IMR-90 (cell line): ENCODE measurements around the gene HAGHL. TPM values are rescaled to one million over a fixed set of nuclear protein-coding genes. Genes with fewer than 3 reads are reported as not detected.

Experiments
- ATAC-seq: fragments of 200-7000 bp; cut with Tn5 transposase; 2 replicates; pipeline ENCODE4 v1.9.1; 2020; ENCODE audit warnings: low read depth, mild to moderate bottlenecking, moderate library complexity
- BruUV-seq: library from RNA; stranded (reverse); fragments of 400-500 nt; replicated peaks from 2 replicates; lab custom pipeline; 2021; lab: Mats Ljungman, UMichigan
- CTCF ChIA-PET: fragments of 300-600 bp; formaldehyde crosslinking; extraction: SDS; loops from one replicate; lab custom pipeline; 2021; ENCODE audit warnings: antibody characterized with exemption; lab: Yijun Ruan, JAX
- POLR2A ChIA-PET: fragments of 300-600 bp; sonication (Branson Sonifier 250); formaldehyde crosslinking; loops from one replicate; lab custom pipeline; 2022; ENCODE audit warnings: antibody characterized with exemption; ENCODE audit not compliant: unreplicated experiment; lab: Charles Lee
- DNase-seq: peaks from one replicate; pipeline ENCODE4 v3.0.0; 2013
- H2AFZ ChIP-seq: replicated peaks from 2 replicates; pipeline ENCODE3; 2013; ENCODE audit warnings: low read length, mild to moderate bottlenecking; ENCODE audit not compliant: poor library complexity
- H2AK5ac ChIP-seq: 2 replicates; pipeline ENCODE4 v1.6.1; 2013; ENCODE audit warnings: low read depth, low read length, inconsistent platforms
- H2AK9ac ChIP-seq: replicated peaks from 2 replicates; pipeline ENCODE3; 2013; ENCODE audit warnings: mild to moderate bottlenecking, low read depth, low read length, moderate library complexity; ENCODE audit not compliant: poor library complexity
- H2BK120ac ChIP-seq: 2 replicates; pipeline ENCODE4 v1.6.1; 2013; ENCODE audit warnings: low read depth, low read length, inconsistent platforms
- H2BK15ac ChIP-seq: 3 replicates; pipeline ENCODE4 v1.6.1; 2013; ENCODE audit warnings: low read depth, low read length, inconsistent platforms
- H2BK20ac ChIP-seq: 2 replicates; pipeline ENCODE4 v1.6.1; 2013; ENCODE audit warnings: low read depth, mild to moderate bottlenecking, inconsistent platforms, low read length, moderate library complexity
- H2BK5ac ChIP-seq: 2 replicates; pipeline ENCODE4 v1.6.1; 2013; ENCODE audit warnings: mild to moderate bottlenecking, low read depth, low read length, inconsistent platforms; ENCODE audit not compliant: poor library complexity, severe bottlenecking
- H3K14ac ChIP-seq: replicated peaks from 2 replicates; pipeline ENCODE4 v1.6.1; 2013; ENCODE audit warnings: low read depth, low read length, inconsistent platforms
- H3K18ac ChIP-seq: 2 replicates; pipeline ENCODE4 v1.6.1; 2013; ENCODE audit warnings: low read depth, low read length, control low read depth
- H3K23ac ChIP-seq: 2 replicates; pipeline ENCODE4 v1.6.1; 2013; ENCODE audit warnings: low read depth, low read length, inconsistent platforms
- H3K27ac ChIP-seq: 2 replicates; pipeline ENCODE4 v1.5.1; 2013; ENCODE audit warnings: mild to moderate bottlenecking, control low read depth, low read length; ENCODE audit not compliant: insufficient read depth
- H3K27me3 ChIP-seq: 2 replicates; pipeline ENCODE4 v1.6.1; 2013; ENCODE audit warnings: low read length; ENCODE audit not compliant: control insufficient read depth, insufficient read depth
- H3K36me3 ChIP-seq: 2 replicates; pipeline ENCODE4 v1.6.1; 2013; ENCODE audit warnings: low read length, mixed read lengths; ENCODE audit not compliant: control insufficient read depth, insufficient read depth
- H3K4ac ChIP-seq: 2 replicates; pipeline ENCODE4 v1.6.1; 2013; ENCODE audit warnings: low read depth, low read length, inconsistent platforms
- H3K4me1 ChIP-seq: 2 replicates; pipeline ENCODE4 v1.6.1; 2013; ENCODE audit warnings: low read length, mixed read lengths; ENCODE audit not compliant: control insufficient read depth, insufficient read depth
- H3K4me2 ChIP-seq: 2 replicates; pipeline ENCODE4 v1.6.1; 2013; ENCODE audit warnings: low read depth, mild to moderate bottlenecking, control low read depth, low read length, moderate library complexity
- H3K4me3 ChIP-seq: 2 replicates; pipeline ENCODE4 v1.5.1; 2013; ENCODE audit warnings: low read depth, mild to moderate bottlenecking, control low read depth, low read length, moderate library complexity; ENCODE audit not compliant: insufficient read depth
- H3K56ac ChIP-seq: 2 replicates; pipeline ENCODE4 v1.6.1; 2013; ENCODE audit warnings: low read length, inconsistent platforms; ENCODE audit not compliant: insufficient read depth; ENCODE audit errors: extremely low read depth
- H3K79me1 ChIP-seq, 2 experiments: 2 replicates each; pipeline ENCODE4 v1.6.1; 2013; ENCODE audit warnings: low read length in 2 of 2, inconsistent platforms in 1 of 2, low read depth in 1 of 2
- H3K9ac ChIP-seq: 2 replicates; pipeline ENCODE4 v1.6.1; 2013; ENCODE audit warnings: low read depth, low read length, control low read depth
- H3K9me1 ChIP-seq: 2 replicates; pipeline ENCODE4 v1.6.1; 2013; ENCODE audit warnings: low read length, inconsistent platforms; ENCODE audit not compliant: insufficient read depth
- H3K9me3 ChIP-seq: 2 replicates; pipeline ENCODE4 v1.6.1; 2013; ENCODE audit warnings: low read length; ENCODE audit not compliant: control insufficient read depth, insufficient read depth
- H4K20me1 ChIP-seq: 2 replicates; pipeline ENCODE4 v1.6.1; 2013; ENCODE audit warnings: low read length, inconsistent platforms; ENCODE audit not compliant: insufficient read depth
- H4K5ac ChIP-seq: 2 replicates; pipeline ENCODE4 v1.6.1; 2013; ENCODE audit warnings: mild to moderate bottlenecking, low read depth, low read length, control low read depth
- H4K8ac ChIP-seq, 2 experiments: 2 replicates each; pipeline ENCODE4 v1.6.1; 2013; ENCODE audit warnings: low read depth in 2 of 2, low read length in 2 of 2, control low read depth in 1 of 2, inconsistent platforms in 1 of 2
- H4K91ac ChIP-seq: 2 replicates; pipeline ENCODE4 v1.6.1; 2013; ENCODE audit warnings: low read depth, low read length, inconsistent platforms; ENCODE audit not compliant: insufficient read depth
- FOS ChIP-seq: fragments of 150-350 bp; IDR thresholded peaks from 2 replicates; pipeline ENCODE4 v1.6.1; 2016; ENCODE audit warnings: low read depth, low read length
- MAFK ChIP-seq: IDR thresholded peaks from 2 replicates; pipeline ENCODE4 v1.6.1; 2012; ENCODE audit warnings: low read depth, low read length, improper control_type of control experiment
- RAD21 ChIP-seq: IDR thresholded peaks from 2 replicates; pipeline ENCODE4 v1.6.1; 2012; ENCODE audit warnings: low read length, improper control_type of control experiment
- WGBS, 2 experiments: methylation state at CpG; one replicate each; pipeline versions ENCODE4 v1.1.5 to v1.1.7; 2013; ENCODE audit warnings: missing lambda C conversion rate in 2 of 2; ENCODE audit not compliant: insufficient read length in 1 of 2; ENCODE audit errors: extremely low coverage in 2 of 2; 5-methylcytosine and 5-hydroxymethylcytosine counted together
- dilution Hi-C: fragments of 300-500 bp; cut with HindIII; formaldehyde crosslinking; loops from one replicate; pipeline ENCODE4 v1.14.3; 2018; ENCODE audit warnings: low sequenced_read_pairs; ENCODE audit not compliant: unreplicated experiment
- in situ Hi-C: fragments of 300-500 bp; cut with MboI; formaldehyde crosslinking; loops from 3 replicates; pipeline ENCODE4 v1.14.3; 2019; ENCODE audit warnings: low sequenced_read_pairs, inconsistent platforms, mixed read lengths
- intact Hi-C: fragments of 100-400 bp; cut with micrococcal nuclease; formaldehyde crosslinking; loops from 2 replicates; pipeline ENCODE4 v1.10.0; 2022
- polyA plus RNA-seq, 3 experiments: library from polyadenylated mRNA; depleted of rRNA; stranded (reverse); fragments of >200 nt; gene quantifications; 2 replicates each; pipeline ENCODE4 v1.2.3, GENCODE V29; 2012; ENCODE audit warnings: low replicate concordance in 1 of 3
- total RNA-seq: library from RNA; depleted of rRNA; stranded (reverse); fragments of >200 nt; gene quantifications from 2 replicates; pipeline ENCODE4 v1.2.3, GENCODE V29; 2012
- TF ChIP-seq, protein P1 (sequence below): conservative IDR thresholded peaks from 2 replicates; pipeline ENCODE4 v1.5.1; 2012; ENCODE audit warnings: mild to moderate bottlenecking, low read depth, low read length, improper control_type of control experiment

Gene HAGHL
- total and polyA plus RNA-seq, 2 of the 4 experiments (the other 2 are of a cell fraction) = 3.0 to 12.5 TPM

DNA sequence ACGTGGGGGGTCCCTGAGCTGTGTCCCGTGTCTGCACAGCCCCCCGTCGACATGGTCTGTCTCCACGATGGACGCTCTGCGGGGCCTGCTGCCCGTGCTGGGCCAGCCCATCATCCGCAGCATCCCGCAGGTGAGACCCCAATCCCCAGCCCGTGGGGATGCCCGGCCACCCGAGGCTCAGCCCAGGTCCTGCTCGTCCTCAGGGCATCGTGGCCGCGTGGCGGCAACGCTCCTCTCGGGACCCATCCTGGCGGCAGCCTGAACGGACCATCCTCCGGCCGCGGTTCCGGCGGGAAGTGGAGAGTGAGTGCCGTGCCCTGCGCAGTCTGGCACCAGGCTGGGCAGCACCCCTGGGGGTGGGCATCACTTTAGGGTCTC is 38.6 kb downstream of the HAGHL start:
- intact Hi-C loops = no loop called here
- CTCF ChIA-PET = no interaction called here

More for the DNA sequence above, 38.6 kb downstream of the HAGHL start:
- H4K8ac ChIP-seq = no peak overlapping the region
- no peak overlapping the region for H4K5ac ChIP-seq
- H2BK20ac ChIP-seq = no peak overlapping the region
- ATAC-seq (no peak), DNase-seq (no peak)
- no peak overlapping the region for H2BK120ac ChIP-seq
- no peak for TF ChIP-seq RAD21
- TF ChIP-seq FOS = no peak
- TF ChIP-seq, protein P1, sequence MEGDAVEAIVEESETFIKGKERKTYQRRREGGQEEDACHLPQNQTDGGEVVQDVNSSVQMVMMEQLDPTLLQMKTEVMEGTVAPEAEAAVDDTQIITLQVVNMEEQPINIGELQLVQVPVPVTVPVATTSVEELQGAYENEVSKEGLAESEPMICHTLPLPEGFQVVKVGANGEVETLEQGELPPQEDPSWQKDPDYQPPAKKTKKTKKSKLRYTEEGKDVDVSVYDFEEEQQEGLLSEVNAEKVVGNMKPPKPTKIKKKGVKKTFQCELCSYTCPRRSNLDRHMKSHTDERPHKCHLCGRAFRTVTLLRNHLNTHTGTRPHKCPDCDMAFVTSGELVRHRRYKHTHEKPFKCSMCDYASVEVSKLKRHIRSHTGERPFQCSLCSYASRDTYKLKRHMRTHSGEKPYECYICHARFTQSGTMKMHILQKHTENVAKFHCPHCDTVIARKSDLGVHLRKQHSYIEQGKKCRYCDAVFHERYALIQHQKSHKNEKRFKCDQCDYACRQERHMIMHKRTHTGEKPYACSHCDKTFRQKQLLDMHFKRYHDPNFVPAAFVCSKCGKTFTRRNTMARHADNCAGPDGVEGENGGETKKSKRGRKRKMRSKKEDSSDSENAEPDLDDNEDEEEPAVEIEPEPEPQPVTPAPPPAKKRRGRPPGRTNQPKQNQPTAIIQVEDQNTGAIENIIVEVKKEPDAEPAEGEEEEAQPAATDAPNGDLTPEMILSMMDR = no peak
- TF ChIP-seq MAFK = no peak
- H2AK9ac ChIP-seq = no peak overlapping the region
- no peaks in the 10 kb centered on the region for H3K9me3 ChIP-seq
- POLR2A ChIA-PET = no interaction called here
- dilution Hi-C loops (no loop called here), in situ Hi-C loops (no loop called here)
- no peak overlapping the region for H3K18ac ChIP-seq
- H2BK5ac ChIP-seq = no peak overlapping the region
- no peak overlapping the region for H2AFZ ChIP-seq
- H2BK15ac ChIP-seq = no peak overlapping the region
- H3K27me3 ChIP-seq = no peaks in the 10 kb centered on the region; the same call in 1 of the 2 replicates
- no peaks in the 10 kb centered on the region for H3K79me1 ChIP-seq
- H3K9ac ChIP-seq = no peak overlapping the region
- H3K4ac ChIP-seq = no peak overlapping the region
- no peak overlapping the region for H3K23ac ChIP-seq
- no peak overlapping the region for H3K14ac ChIP-seq
- no peak overlapping the region for H3K4me3 ChIP-seq
- no peak overlapping the region for H4K91ac ChIP-seq
- H3K4me1 ChIP-seq = no peaks in the 10 kb centered on the region
- H3K27ac ChIP-seq = no peak overlapping the region
- no peaks in the 10 kb centered on the region for H3K36me3 ChIP-seq
- no peaks in the 10 kb centered on the region for H3K9me1 ChIP-seq
- no peak overlapping the region for H3K56ac ChIP-seq
- H2AK5ac ChIP-seq = no peak overlapping the region
- H4K20me1 ChIP-seq = no peaks in the 10 kb centered on the region
- 91% methylated on average over 16 of the region's 29 CpGs; no CpG with 5 or more reads in 1 of the 2 experiments for WGBS, 2 experiments
- BruUV-seq = no TSS peak
- no peak overlapping the region for H3K4me2 ChIP-seq
